HepG2 (cell line): Measurements from ENCODE around the gene AKAP6. TPM values are rescaled to one million over a fixed set of nuclear protein-coding genes. Genes with fewer than 3 reads are reported as not detected.

Source experiments
- ATAC-seq: fragments of 200-7000 bp; cut with Tn5 transposase; 3 replicates; pipeline ENCODE4 v1.9.1; 2020; ENCODE audit warnings: mild to moderate bottlenecking, moderate library complexity
- BruUV-seq: library from RNA; stranded (reverse); fragments of 400-500 nt; replicated peaks from 2 replicates; lab custom pipeline; 2021; lab: Mats Ljungman, UMichigan
- CTCF ChIA-PET: fragments of 300-600 bp; formaldehyde crosslinking; extraction: SDS; loops from one replicate; lab custom pipeline; 2021; ENCODE audit warnings: low total read pairs, inconsistent platforms, low intra/inter-chr PET ratio; lab: Yijun Ruan, JAX
- POLR2A ChIA-PET: fragments of 350-600 bp; sonication (Branson Sonifier 250); formaldehyde crosslinking; loops from one replicate; lab custom pipeline; 2020; ENCODE audit warnings: antibody characterized with exemption, inconsistent platforms; lab: Yijun Ruan, JAX
- DNase-seq: peaks from one replicate; pipeline ENCODE4 v3.0.0-alpha.2; 2015; ENCODE audit warnings: low spot score
- FAIRE-seq: peaks from 3 replicates; lab custom pipeline; 2011; peaks lifted over from hg19 to GRCh38; lab: Jason Lieb, UNC
- H2AFZ ChIP-seq: one replicate; pipeline ENCODE4 v1.6.1; 2011; ENCODE audit warnings: low read length, inconsistent platforms
- H3K27ac ChIP-seq: fragments of 300-600 bp; 3 replicates; pipeline ENCODE4 v1.8.0; 2011; ENCODE audit warnings: mixed run types, mild to moderate bottlenecking, mixed read lengths, low read length, inconsistent platforms; ENCODE audit not compliant: insufficient read depth; ENCODE audit errors: extremely low read length
- H3K27me3 ChIP-seq, 2 experiments: fragments of 200-600 bp in 1 of 2; 2 replicates in 1 of 2; 3 replicates in 1 of 2; pipeline versions ENCODE4 v1.6.0 to v1.8.0; 2011; ENCODE audit warnings: low read length in 2 of 2, mild to moderate bottlenecking in 2 of 2, moderate library complexity in 2 of 2, inconsistent platforms in 1 of 2; ENCODE audit not compliant: insufficient read depth in 2 of 2, control insufficient read depth in 1 of 2
- H3K36me3 ChIP-seq, 2 experiments: fragments of 200-600 bp in 1 of 2; replicated peaks in 1 of 2; 2 replicates in 1 of 2; 3 replicates in 1 of 2; pipeline versions ENCODE4 v1.5.1 to v1.8.0; 2011; ENCODE audit warnings: low read length in 2 of 2, inconsistent platforms in 1 of 2; ENCODE audit not compliant: insufficient read depth in 2 of 2, control insufficient read depth in 1 of 2
- H3K4me1 ChIP-seq: 2 replicates; pipeline ENCODE4 v1.5.1; 2012; ENCODE audit warnings: low read length, inconsistent platforms; ENCODE audit not compliant: insufficient read depth
- H3K4me2 ChIP-seq: 2 replicates; pipeline ENCODE4 v1.6.0; 2011; ENCODE audit warnings: low read depth, low read length, inconsistent platforms
- H3K4me3 ChIP-seq, 3 experiments: fragments of 200-600 bp in 1 of 3; sonication (generic), shearing (Covaris generic) in 1 of 3; replicated peaks in 1 of 3; 2 replicates each; pipeline ENCODE4 v1.5.1; 2011 to 2016; ENCODE audit warnings: low read length in 3 of 3, inconsistent platforms in 2 of 3, low read depth in 2 of 3, mild to moderate bottlenecking in 2 of 3, control low read depth in 1 of 3, mixed read lengths in 1 of 3; ENCODE audit not compliant: insufficient read depth in 1 of 3
- H3K79me2 ChIP-seq: one replicate; pipeline ENCODE4 v1.6.1; 2011; ENCODE audit warnings: low read length, inconsistent platforms; ENCODE audit not compliant: insufficient read depth
- H3K9ac ChIP-seq: 2 replicates; pipeline ENCODE4 v1.6.0; 2011; ENCODE audit warnings: mild to moderate bottlenecking, low read depth, low read length, inconsistent platforms; ENCODE audit not compliant: insufficient read depth
- H3K9me3 ChIP-seq: 2 replicates; pipeline ENCODE4 v1.5.1; 2012; ENCODE audit warnings: mild to moderate bottlenecking, low read length
- H4K20me1 ChIP-seq: 2 replicates; pipeline ENCODE4 v1.6.0; 2011; ENCODE audit warnings: inconsistent platforms, mild to moderate bottlenecking, low read length, moderate library complexity; ENCODE audit not compliant: insufficient read depth
- DNMT1 ChIP-seq: sonication (generic); formaldehyde crosslinking; IDR thresholded peaks from 2 replicates; pipeline ENCODE4 v1.5.1; 2020; ENCODE audit warnings: mild to moderate bottlenecking, missing genetic modification reagents
- FOSL2 ChIP-seq: sonication (generic); formaldehyde crosslinking; IDR thresholded peaks from 2 replicates; pipeline ENCODE4 v1.4.0; 2020; ENCODE audit warnings: missing genetic modification reagents
- FOXM1 ChIP-seq: sonication (generic); formaldehyde crosslinking; IDR thresholded peaks from 2 replicates; pipeline ENCODE4 v1.5.0; 2020; ENCODE audit warnings: missing genetic modification reagents
- HIVEP1 ChIP-seq: sonication (generic); formaldehyde crosslinking; IDR thresholded peaks from 2 replicates; pipeline ENCODE4 v1.4.0; 2020; ENCODE audit warnings: mild to moderate bottlenecking, missing genetic modification reagents
- MAFF ChIP-seq: IDR thresholded peaks from 2 replicates; pipeline ENCODE4 v1.6.1; 2011; ENCODE audit warnings: low read depth, low read length, improper control_type of control experiment
- MAFK ChIP-seq, 2 experiments: IDR thresholded peaks in 1 of 2; conservative IDR thresholded peaks in 1 of 2; 2 replicates each; pipeline ENCODE4 v1.6.1; 2011; ENCODE audit warnings: improper control_type of control experiment in 2 of 2, low read length in 2 of 2
- MED1 ChIP-seq: sonication (generic); formaldehyde crosslinking; IDR thresholded peaks from 2 replicates; pipeline ENCODE4 v1.4.0; 2020; ENCODE audit warnings: missing genetic modification reagents
- SP5 ChIP-seq: IDR thresholded peaks from 2 replicates; pipeline ENCODE4 v1.6.1; 2016; ENCODE audit warnings: low read depth, borderline replicate concordance
- ZFAT ChIP-seq: sonication (generic); formaldehyde crosslinking; conservative IDR thresholded peaks from 2 replicates; pipeline ENCODE4 v1.8.1; 2023; ENCODE audit warnings: missing genetic modification reagents, inconsistent platforms
- WGBS: methylation state at CpG from one replicate; pipeline ENCODE4 v1.1.6; 2017; ENCODE audit warnings: low lambda C conversion rate; 5-methylcytosine and 5-hydroxymethylcytosine counted together
- in situ Hi-C: cut with HindIII; loops from 2 replicates; pipeline ENCODE4 v1.10.0; 2017; ENCODE audit warnings: low pct_unique_long_range_greater_than_20kb; ENCODE audit not compliant: extremely low pct_ligation_motif_present
- intact Hi-C: fragments of 100-400 bp; cut with micrococcal nuclease; formaldehyde crosslinking; loops from one replicate; pipeline ENCODE4 v1.10.0; 2022; ENCODE audit not compliant: unreplicated experiment
- polyA plus RNA-seq, 8 experiments: library from polyadenylated mRNA; depleted of rRNA in 3 of 8; stranded (reverse) in 7 of 8; unstranded in 1 of 8; fragments of >200 nt; fragmentation: Illumina TruSeq in 4 of 8; extraction: Trizol in 4 of 8; gene quantifications; 2 replicates each; pipeline versions ENCODE4 v1.2.1 to v1.2.3, GENCODE V29; 2011 to 2016; ENCODE audit warnings: low read depth in 4 of 8, missing spikeins in 1 of 8, mixed read lengths in 1 of 8; ENCODE audit not compliant: insufficient read depth in 1 of 8
- total RNA-seq, 5 experiments: library from RNA; depleted of rRNA; stranded (reverse); fragments of >200 nt; fragmentation: Illumina TruSeq; extraction: Trizol; gene quantifications; 2 replicates each; pipeline ENCODE4 v1.2.3, GENCODE V29; 2016; ENCODE audit warnings: low read depth in 1 of 5
- TF ChIP-seq, protein P1 (sequence below): sonication (generic); formaldehyde crosslinking; IDR thresholded peaks from 2 replicates; pipeline ENCODE4 v1.4.0; 2020; ENCODE audit warnings: missing genetic modification reagents, borderline replicate concordance
- TF ChIP-seq, protein P2 (sequence below): sonication (generic); formaldehyde crosslinking; IDR thresholded peaks from 2 replicates; pipeline ENCODE4 v1.8.0; 2022; ENCODE audit warnings: mild to moderate bottlenecking, missing genetic modification reagents; ENCODE audit not compliant: insufficient replicate concordance
- TF ChIP-seq, protein P3 (sequence below): IDR thresholded peaks from 2 replicates; pipeline ENCODE4 v1.6.1; 2016; ENCODE audit warnings: low read depth, missing genetic modification reagents, missing compliant biosample characterization

Gene AKAP6
- total and polyA plus RNA-seq, 2 of the 13 experiments (the other 11 are each of a cell fraction or from before 2014, with no cell fraction given) = 1.4 TPM

DNA sequence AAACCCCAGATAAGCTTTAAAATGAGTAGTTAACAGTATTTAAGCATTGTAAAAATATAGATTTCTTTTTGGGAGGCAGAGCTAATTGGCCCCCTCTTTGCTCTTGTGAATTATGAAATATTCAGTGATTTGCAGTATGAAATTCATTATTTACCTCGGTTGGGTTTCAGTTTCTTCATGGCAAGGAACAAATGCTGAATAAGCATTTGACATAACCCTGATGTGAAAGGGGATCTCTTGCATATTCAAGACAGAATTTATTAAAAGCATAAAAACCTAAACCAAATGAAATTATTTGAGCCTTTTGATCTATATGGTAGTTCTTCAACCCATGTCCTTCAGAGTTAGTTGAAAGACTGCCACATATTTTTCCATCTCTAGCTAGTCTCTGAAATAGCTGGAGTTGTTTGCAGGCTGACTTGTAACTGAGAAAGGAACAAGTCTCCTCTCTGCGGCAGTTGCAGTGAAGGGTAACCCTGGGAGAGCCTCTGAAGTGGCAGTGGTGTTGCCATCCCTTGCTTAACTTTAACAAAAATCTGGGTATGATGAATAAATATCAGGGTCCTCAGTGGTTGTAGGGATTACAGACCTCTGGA is 690 bp downstream of the AKAP6 start:
- in situ Hi-C loops (no loop called here), intact Hi-C loops (no loop called here)
- Histone ChIP-seq H3K4me2 (no peak overlapping the region), H3K79me2 (no peaks in the 10 kb centered on the region), H3K36me3 (no peaks in the 10 kb centered on the region), H2AFZ (no peak overlapping the region), H3K27ac (no peak overlapping the region), H4K20me1 (no peaks in the 10 kb centered on the region), H3K9ac (no peak overlapping the region), H3K9me3 (no peaks in the 10 kb centered on the region), H3K4me1 (no peaks in the 10 kb centered on the region), H3K4me3 (no peak overlapping the region), H3K27me3 (no peaks in the 10 kb centered on the region)
- BruUV-seq = no TSS peak
- ChIA-PET CTCF (no interaction called here), POLR2A (no interaction called here)
- no peak for FAIRE-seq
- no peak for DNase-seq
- 35% methylated on average over 2 of the region's 2 CpGs for WGBS
- peak; percentile 93 for TF ChIP-seq MAFF
- TF ChIP-seq FOXM1 = no peak
- TF ChIP-seq, protein P1, sequence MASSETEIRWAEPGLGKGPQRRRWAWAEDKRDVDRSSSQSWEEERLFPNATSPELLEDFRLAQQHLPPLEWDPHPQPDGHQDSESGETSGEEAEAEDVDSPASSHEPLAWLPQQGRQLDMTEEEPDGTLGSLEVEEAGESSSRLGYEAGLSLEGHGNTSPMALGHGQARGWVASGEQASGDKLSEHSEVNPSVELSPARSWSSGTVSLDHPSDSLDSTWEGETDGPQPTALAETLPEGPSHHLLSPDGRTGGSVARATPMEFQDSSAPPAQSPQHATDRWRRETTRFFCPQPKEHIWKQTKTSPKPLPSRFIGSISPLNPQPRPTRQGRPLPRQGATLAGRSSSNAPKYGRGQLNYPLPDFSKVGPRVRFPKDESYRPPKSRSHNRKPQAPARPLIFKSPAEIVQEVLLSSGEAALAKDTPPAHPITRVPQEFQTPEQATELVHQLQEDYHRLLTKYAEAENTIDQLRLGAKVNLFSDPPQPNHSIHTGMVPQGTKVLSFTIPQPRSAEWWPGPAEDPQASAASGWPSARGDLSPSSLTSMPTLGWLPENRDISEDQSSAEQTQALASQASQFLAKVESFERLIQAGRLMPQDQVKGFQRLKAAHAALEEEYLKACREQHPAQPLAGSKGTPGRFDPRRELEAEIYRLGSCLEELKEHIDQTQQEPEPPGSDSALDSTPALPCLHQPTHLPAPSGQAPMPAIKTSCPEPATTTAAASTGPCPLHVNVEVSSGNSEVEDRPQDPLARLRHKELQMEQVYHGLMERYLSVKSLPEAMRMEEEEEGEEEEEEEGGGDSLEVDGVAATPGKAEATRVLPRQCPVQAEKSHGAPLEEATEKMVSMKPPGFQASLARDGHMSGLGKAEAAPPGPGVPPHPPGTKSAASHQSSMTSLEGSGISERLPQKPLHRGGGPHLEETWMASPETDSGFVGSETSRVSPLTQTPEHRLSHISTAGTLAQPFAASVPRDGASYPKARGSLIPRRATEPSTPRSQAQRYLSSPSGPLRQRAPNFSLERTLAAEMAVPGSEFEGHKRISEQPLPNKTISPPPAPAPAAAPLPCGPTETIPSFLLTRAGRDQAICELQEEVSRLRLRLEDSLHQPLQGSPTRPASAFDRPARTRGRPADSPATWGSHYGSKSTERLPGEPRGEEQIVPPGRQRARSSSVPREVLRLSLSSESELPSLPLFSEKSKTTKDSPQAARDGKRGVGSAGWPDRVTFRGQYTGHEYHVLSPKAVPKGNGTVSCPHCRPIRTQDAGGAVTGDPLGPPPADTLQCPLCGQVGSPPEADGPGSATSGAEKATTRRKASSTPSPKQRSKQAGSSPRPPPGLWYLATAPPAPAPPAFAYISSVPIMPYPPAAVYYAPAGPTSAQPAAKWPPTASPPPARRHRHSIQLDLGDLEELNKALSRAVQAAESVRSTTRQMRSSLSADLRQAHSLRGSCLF (CRISPR knock-in tag) = no peak
- TF ChIP-seq SP5 = no peak
- TF ChIP-seq MED1 (CRISPR knock-in tag) = no peak
- TF ChIP-seq, protein P2, sequence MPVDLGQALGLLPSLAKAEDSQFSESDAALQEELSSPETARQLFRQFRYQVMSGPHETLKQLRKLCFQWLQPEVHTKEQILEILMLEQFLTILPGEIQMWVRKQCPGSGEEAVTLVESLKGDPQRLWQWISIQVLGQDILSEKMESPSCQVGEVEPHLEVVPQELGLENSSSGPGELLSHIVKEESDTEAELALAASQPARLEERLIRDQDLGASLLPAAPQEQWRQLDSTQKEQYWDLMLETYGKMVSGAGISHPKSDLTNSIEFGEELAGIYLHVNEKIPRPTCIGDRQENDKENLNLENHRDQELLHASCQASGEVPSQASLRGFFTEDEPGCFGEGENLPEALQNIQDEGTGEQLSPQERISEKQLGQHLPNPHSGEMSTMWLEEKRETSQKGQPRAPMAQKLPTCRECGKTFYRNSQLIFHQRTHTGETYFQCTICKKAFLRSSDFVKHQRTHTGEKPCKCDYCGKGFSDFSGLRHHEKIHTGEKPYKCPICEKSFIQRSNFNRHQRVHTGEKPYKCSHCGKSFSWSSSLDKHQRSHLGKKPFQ (CRISPR knock-in tag) = no peak
- TF ChIP-seq MAFK (conservative IDR thresholded peaks at IDR 0.05 in 1 of 2, IDR thresholded peaks at IDR 0.05 in 1 of 2; ENCODE audit: low read length in 2 of 2) = peak; percentile 94 to 95
- no peak for TF ChIP-seq FOSL2 (CRISPR knock-in tag)
- TF ChIP-seq, protein P3, sequence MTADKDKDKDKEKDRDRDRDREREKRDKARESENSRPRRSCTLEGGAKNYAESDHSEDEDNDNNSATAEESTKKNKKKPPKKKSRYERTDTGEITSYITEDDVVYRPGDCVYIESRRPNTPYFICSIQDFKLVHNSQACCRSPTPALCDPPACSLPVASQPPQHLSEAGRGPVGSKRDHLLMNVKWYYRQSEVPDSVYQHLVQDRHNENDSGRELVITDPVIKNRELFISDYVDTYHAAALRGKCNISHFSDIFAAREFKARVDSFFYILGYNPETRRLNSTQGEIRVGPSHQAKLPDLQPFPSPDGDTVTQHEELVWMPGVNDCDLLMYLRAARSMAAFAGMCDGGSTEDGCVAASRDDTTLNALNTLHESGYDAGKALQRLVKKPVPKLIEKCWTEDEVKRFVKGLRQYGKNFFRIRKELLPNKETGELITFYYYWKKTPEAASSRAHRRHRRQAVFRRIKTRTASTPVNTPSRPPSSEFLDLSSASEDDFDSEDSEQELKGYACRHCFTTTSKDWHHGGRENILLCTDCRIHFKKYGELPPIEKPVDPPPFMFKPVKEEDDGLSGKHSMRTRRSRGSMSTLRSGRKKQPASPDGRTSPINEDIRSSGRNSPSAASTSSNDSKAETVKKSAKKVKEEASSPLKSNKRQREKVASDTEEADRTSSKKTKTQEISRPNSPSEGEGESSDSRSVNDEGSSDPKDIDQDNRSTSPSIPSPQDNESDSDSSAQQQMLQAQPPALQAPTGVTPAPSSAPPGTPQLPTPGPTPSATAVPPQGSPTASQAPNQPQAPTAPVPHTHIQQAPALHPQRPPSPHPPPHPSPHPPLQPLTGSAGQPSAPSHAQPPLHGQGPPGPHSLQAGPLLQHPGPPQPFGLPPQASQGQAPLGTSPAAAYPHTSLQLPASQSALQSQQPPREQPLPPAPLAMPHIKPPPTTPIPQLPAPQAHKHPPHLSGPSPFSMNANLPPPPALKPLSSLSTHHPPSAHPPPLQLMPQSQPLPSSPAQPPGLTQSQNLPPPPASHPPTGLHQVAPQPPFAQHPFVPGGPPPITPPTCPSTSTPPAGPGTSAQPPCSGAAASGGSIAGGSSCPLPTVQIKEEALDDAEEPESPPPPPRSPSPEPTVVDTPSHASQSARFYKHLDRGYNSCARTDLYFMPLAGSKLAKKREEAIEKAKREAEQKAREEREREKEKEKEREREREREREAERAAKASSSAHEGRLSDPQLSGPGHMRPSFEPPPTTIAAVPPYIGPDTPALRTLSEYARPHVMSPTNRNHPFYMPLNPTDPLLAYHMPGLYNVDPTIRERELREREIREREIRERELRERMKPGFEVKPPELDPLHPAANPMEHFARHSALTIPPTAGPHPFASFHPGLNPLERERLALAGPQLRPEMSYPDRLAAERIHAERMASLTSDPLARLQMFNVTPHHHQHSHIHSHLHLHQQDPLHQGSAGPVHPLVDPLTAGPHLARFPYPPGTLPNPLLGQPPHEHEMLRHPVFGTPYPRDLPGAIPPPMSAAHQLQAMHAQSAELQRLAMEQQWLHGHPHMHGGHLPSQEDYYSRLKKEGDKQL (CRISPR knock-in tag) = no peak
- no peak for TF ChIP-seq HIVEP1 (CRISPR knock-in tag)
- no peak for TF ChIP-seq DNMT1 (CRISPR knock-in tag)
- no peak for TF ChIP-seq ZFAT (CRISPR knock-in tag)
- ATAC-seq = no peak
